Measurements from ENCODE around the gene CSTA.

CSTA gene

DNA sequence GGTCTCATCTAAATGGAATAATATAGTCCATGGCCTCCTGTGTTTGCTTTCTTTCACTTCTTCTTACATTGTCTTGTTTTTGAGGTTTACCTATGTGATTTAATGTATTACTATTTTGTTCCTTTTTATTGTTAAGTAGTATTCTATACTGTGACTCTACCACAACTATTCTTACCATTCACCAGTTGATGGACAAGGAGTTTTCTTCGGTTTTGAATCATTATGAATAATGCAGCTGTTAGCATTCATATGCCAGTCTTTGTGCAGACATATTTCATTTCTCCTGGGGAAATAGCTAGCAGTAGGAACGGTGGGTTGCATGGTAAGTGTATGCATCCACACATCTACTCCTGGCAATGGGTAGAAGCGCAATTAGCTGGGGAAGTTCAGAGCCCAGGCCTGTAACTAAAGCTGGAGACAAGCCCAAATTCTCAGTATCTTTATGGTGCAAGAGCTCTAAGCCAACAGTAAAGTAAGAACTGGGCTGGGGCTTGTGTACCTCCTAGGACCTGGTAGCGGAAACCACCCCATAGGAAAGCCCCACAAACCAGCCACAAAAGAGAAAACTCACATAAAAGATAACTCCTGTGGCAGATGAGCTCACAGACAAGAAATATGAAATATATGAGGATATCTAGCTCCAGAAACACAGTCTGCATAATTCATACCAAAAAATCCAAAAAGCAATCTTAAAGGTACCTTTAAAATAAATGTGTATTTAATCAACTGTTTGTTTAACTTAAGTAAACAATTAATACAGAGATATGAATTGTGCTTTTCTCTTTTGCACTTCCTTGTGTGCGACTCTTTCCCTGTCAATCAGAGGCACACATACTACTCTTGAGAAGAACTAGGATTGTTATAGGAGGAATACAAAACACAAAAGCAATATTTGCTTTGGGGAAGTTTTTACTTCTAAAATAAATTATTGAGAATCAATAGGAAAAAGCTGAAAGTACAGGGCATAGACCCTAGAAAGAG, 2.7 kb upstream of the CSTA start:
- Histone ChIP-seq H4K20me1 (ENCODE audit: low read depth, low read length) (no peaks in the 10 kb centered on the region), H3K79me2 (ENCODE audit: insufficient read depth, low read length) (no peaks in the 10 kb centered on the region), H3F3A (ENCODE audit: insufficient read depth) (no peaks in the 10 kb centered on the region), H3K9me2 (replicated peaks; ENCODE audit: insufficient read depth, low read length) (no peaks in the 10 kb centered on the region), H3K4me2 (ENCODE audit: low read depth, low read length, poor library complexity, severe bottlenecking) (no peak overlapping the region), H2AFZ (ENCODE audit: low read depth, low read length, severe bottlenecking) (no peak overlapping the region), H3K4me3 (ENCODE audit: insufficient read depth, low read length, poor library complexity, severe bottlenecking) (no peak overlapping the region), H3K36me3 (ENCODE audit: low read length) (no peaks in the 10 kb centered on the region), H3K9me3 (ENCODE audit: insufficient read depth, low read length) (no peaks in the 10 kb centered on the region), H3K27me3 (ENCODE audit: low read length) (no peaks in the 10 kb centered on the region), H3K9ac (ENCODE audit: low read length) (no peak overlapping the region), H3K27ac (ENCODE audit: low read depth, low read length) (no peak overlapping the region)
- no peak for TF ChIP-seq EZH2phosphoT487 (conservative IDR thresholded peaks at IDR 0.05; ENCODE audit: low read length)
- TF ChIP-seq, protein P1, sequence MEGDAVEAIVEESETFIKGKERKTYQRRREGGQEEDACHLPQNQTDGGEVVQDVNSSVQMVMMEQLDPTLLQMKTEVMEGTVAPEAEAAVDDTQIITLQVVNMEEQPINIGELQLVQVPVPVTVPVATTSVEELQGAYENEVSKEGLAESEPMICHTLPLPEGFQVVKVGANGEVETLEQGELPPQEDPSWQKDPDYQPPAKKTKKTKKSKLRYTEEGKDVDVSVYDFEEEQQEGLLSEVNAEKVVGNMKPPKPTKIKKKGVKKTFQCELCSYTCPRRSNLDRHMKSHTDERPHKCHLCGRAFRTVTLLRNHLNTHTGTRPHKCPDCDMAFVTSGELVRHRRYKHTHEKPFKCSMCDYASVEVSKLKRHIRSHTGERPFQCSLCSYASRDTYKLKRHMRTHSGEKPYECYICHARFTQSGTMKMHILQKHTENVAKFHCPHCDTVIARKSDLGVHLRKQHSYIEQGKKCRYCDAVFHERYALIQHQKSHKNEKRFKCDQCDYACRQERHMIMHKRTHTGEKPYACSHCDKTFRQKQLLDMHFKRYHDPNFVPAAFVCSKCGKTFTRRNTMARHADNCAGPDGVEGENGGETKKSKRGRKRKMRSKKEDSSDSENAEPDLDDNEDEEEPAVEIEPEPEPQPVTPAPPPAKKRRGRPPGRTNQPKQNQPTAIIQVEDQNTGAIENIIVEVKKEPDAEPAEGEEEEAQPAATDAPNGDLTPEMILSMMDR (IDR thresholded peaks at IDR 0.05; ENCODE audit: insufficient read depth, low read length, poor library complexity, severe bottlenecking), result no peak

DNA sequence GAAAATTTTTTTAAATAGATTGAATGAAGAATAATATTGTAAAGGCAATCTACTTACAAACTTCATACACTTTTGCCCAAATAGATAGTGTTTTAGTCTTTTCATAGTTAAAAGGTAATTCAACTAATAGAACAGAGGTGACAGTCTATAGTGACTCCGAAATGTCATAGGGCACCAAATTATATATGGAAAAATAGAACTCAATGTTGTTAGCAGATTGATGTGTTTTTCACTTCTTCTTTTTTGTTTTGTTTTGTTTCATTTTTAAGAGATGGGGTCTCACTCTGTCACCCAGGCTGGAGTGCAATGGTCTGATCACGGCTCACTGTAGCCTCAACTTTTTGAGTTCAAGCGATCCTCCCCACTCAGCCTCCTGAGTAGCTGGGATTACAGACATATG, 721 bp downstream of the CSTA start:
- no peak overlapping the region for H2AFZ ChIP-seq (ENCODE audit: low read depth, low read length, severe bottlenecking)
- TF ChIP-seq, protein P1 (IDR thresholded peaks at IDR 0.05; ENCODE audit: insufficient read depth, low read length, poor library complexity, severe bottlenecking), result no peak
- no peak for TF ChIP-seq EZH2phosphoT487 (conservative IDR thresholded peaks at IDR 0.05; ENCODE audit: low read length)
- H3K79me2 ChIP-seq (ENCODE audit: insufficient read depth, low read length), result no peaks in the 10 kb centered on the region
- no peaks in the 10 kb centered on the region for H3F3A ChIP-seq (ENCODE audit: insufficient read depth)
- no peaks in the 10 kb centered on the region for H3K9me2 ChIP-seq (replicated peaks; ENCODE audit: insufficient read depth, low read length)
- H3K4me3 ChIP-seq (ENCODE audit: insufficient read depth, low read length, poor library complexity, severe bottlenecking), result no peak overlapping the region
- no peak overlapping the region for H3K9ac ChIP-seq (ENCODE audit: low read length)
- H3K9me3 ChIP-seq (ENCODE audit: insufficient read depth, low read length), result no peaks in the 10 kb centered on the region
- no peaks in the 10 kb centered on the region for H4K20me1 ChIP-seq (ENCODE audit: low read depth, low read length)
- no peaks in the 10 kb centered on the region for H3K27me3 ChIP-seq (ENCODE audit: low read length)
- no peaks in the 10 kb centered on the region for H3K36me3 ChIP-seq (ENCODE audit: low read length)
- H3K4me2 ChIP-seq (ENCODE audit: low read depth, low read length, poor library complexity, severe bottlenecking), result no peak overlapping the region
- no peak overlapping the region for H3K27ac ChIP-seq (ENCODE audit: low read depth, low read length)

DNA sequence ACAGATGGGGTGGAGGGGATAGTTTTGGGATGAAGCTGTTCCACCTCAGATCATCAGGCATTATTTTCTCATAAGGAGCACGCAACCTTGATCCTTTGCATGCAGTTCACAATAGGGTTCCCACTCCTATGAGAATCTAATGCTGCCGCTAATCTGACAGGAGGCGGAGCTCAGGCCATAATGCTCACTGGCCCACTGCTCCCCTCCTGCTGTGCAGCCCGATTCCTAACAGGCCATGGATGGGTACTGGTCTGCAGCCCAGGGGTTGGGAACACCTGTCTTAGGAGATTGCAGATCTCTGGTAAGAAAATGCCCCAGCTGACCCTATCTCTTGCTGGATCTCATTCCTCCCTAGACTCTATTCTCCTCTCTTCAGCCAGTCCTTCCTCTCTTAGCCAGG, 6.8 kb downstream of the CSTA start:
- Histone ChIP-seq H3K4me2 (ENCODE audit: low read depth, low read length, poor library complexity, severe bottlenecking) (no peak overlapping the region), H3K79me2 (ENCODE audit: insufficient read depth, low read length) (no peaks in the 10 kb centered on the region), H3K9me3 (ENCODE audit: insufficient read depth, low read length) (no peaks in the 10 kb centered on the region), H3K9ac (ENCODE audit: low read length) (no peak overlapping the region), H3K4me3 (ENCODE audit: insufficient read depth, low read length, poor library complexity, severe bottlenecking) (no peak overlapping the region), H3F3A (ENCODE audit: insufficient read depth) (no peaks in the 10 kb centered on the region), H3K27ac (ENCODE audit: low read depth, low read length) (no peak overlapping the region), H2AFZ (ENCODE audit: low read depth, low read length, severe bottlenecking) (no peak overlapping the region), H3K27me3 (ENCODE audit: low read length) (no peaks in the 10 kb centered on the region), H3K36me3 (ENCODE audit: low read length) (no peaks in the 10 kb centered on the region), H4K20me1 (ENCODE audit: low read depth, low read length) (no peaks in the 10 kb centered on the region), H3K9me2 (replicated peaks; ENCODE audit: insufficient read depth, low read length) (no peaks in the 10 kb centered on the region)
- TF ChIP-seq, protein P1 (IDR thresholded peaks at IDR 0.05; ENCODE audit: insufficient read depth, low read length, poor library complexity, severe bottlenecking), result no peak
- no peak for TF ChIP-seq EZH2phosphoT487 (conservative IDR thresholded peaks at IDR 0.05; ENCODE audit: low read length)
